Endothelial cell of umbilical vein (primary cell): Measurements from ENCODE around the gene PDE6B. TPM values are rescaled to one million over a fixed set of nuclear protein-coding genes. Genes with fewer than 3 reads are reported as not detected.

Experiments used
- BruUV-seq: library from RNA; stranded (reverse); fragments of 400-500 nt; replicated peaks from 2 replicates; lab custom pipeline; 2021; lab: Mats Ljungman, UMichigan
- CTCF ChIA-PET: fragments of 300-600, 350-600 bp; sonication (Branson Sonifier 250); formaldehyde crosslinking; loops from one replicate; lab custom pipeline; 2021; ENCODE audit warnings: antibody characterized with exemption, inconsistent platforms; lab: Charles Lee
- POLR2A ChIA-PET: fragments of 300-600, 350-600 bp; sonication (Branson Sonifier 250); formaldehyde crosslinking; loops from one replicate; lab custom pipeline; 2021; ENCODE audit warnings: antibody characterized with exemption, inconsistent platforms; lab: Charles Lee
- DNase-seq: peaks from one replicate; pipeline ENCODE4 v3.0.0-alpha.2; 2011; ENCODE audit warnings: low read depth, low spot score
- FAIRE-seq: peaks from 2 replicates; lab custom pipeline; 2011; peaks lifted over from hg19 to GRCh38; lab: Jason Lieb, UNC
- H2AFZ ChIP-seq: 2 replicates; pipeline ENCODE4 v1.6.0; 2012; ENCODE audit warnings: low read depth, low read length, control low read depth, inconsistent platforms
- H3K27ac ChIP-seq: 2 replicates; pipeline ENCODE4 v1.5.1; 2011; ENCODE audit warnings: low read depth, mild to moderate bottlenecking, control low read depth, low read length, moderate library complexity; ENCODE audit not compliant: insufficient read depth
- H3K27me3 ChIP-seq, 2 experiments: 2 replicates each; pipeline versions ENCODE4 v1.6.0 to v1.6.1; 2011; ENCODE audit warnings: low read length in 2 of 2, mixed read lengths in 1 of 2; ENCODE audit not compliant: control insufficient read depth in 2 of 2, insufficient read depth in 2 of 2
- H3K36me3 ChIP-seq, 2 experiments: 2 replicates in 1 of 2; 3 replicates in 1 of 2; pipeline ENCODE4 v1.5.1; 2011; ENCODE audit warnings: low read length in 2 of 2, mild to moderate bottlenecking in 1 of 2, moderate library complexity in 1 of 2; ENCODE audit not compliant: control insufficient read depth in 2 of 2, insufficient read depth in 2 of 2; ENCODE audit errors: extremely low read depth in 1 of 2
- H3K4me1 ChIP-seq: 3 replicates; pipeline ENCODE4 v1.5.1; 2011; ENCODE audit warnings: mild to moderate bottlenecking, low read length; ENCODE audit not compliant: control insufficient read depth, insufficient read depth; ENCODE audit errors: extremely low read depth
- H3K4me2 ChIP-seq: 2 replicates; pipeline ENCODE4 v1.6.1; 2011; ENCODE audit warnings: low read length, control low read depth, mixed read lengths; ENCODE audit not compliant: insufficient read depth
- H3K4me3 ChIP-seq, 3 experiments: fragments of 200-600 bp in 1 of 3; sonication (generic), shearing (Covaris generic) in 1 of 3; replicated peaks in 1 of 3; 2 replicates each; pipeline ENCODE4 v1.5.1; 2011 to 2016; ENCODE audit warnings: control low read depth in 3 of 3, low read length in 3 of 3, mild to moderate bottlenecking in 2 of 3, inconsistent platforms in 1 of 3, low read depth in 1 of 3, moderate library complexity in 1 of 3; ENCODE audit not compliant: insufficient read depth in 1 of 3
- H3K79me2 ChIP-seq: 2 replicates; pipeline ENCODE4 v1.6.0; 2012; ENCODE audit warnings: low read length, inconsistent platforms; ENCODE audit not compliant: control insufficient read depth, insufficient read depth
- H3K9ac ChIP-seq: replicated peaks from 2 replicates; pipeline ENCODE3; 2011; ENCODE audit warnings: low read length, control low read depth; ENCODE audit not compliant: insufficient read depth; ENCODE audit errors: extremely low read depth
- H3K9me1 ChIP-seq: replicated peaks from 3 replicates; pipeline ENCODE4 v1.6.0; 2011; ENCODE audit warnings: mild to moderate bottlenecking, low read length; ENCODE audit not compliant: control insufficient read depth, insufficient read depth; ENCODE audit errors: extremely low read depth
- H3K9me3 ChIP-seq: replicated peaks from 2 replicates; pipeline ENCODE4 v1.5.1; 2012; ENCODE audit warnings: low read length, inconsistent platforms; ENCODE audit not compliant: control insufficient read depth, insufficient read depth
- H4K20me1 ChIP-seq: replicated peaks from 2 replicates; pipeline ENCODE3; 2011; ENCODE audit warnings: mild to moderate bottlenecking, low read length; ENCODE audit not compliant: control insufficient read depth, insufficient read depth; ENCODE audit errors: extremely low read depth
- CTCF ChIP-seq, 2 donors: IDR thresholded peaks; 1 replicate in 1 of 2; 2 replicates in 1 of 2; pipeline ENCODE4 v1.5.1; 2011; ENCODE audit warnings: low read length in 2 of 2, mild to moderate bottlenecking in 2 of 2, moderate library complexity in 2 of 2, control low read depth in 1 of 2, inconsistent platforms in 1 of 2, low read depth in 1 of 2; ENCODE audit not compliant: insufficient read depth in 1 of 2; ENCODE audit errors: extremely low read depth in 1 of 2
- EZH2 ChIP-seq: IDR thresholded peaks from 2 replicates; pipeline ENCODE4 v1.6.1; 2012; ENCODE audit warnings: borderline replicate concordance, low read depth, mild to moderate bottlenecking, moderate library complexity, low read length, inconsistent platforms; ENCODE audit not compliant: severe bottlenecking
- FOS ChIP-seq: IDR thresholded peaks from 2 replicates; pipeline ENCODE4 v1.6.1; 2011; ENCODE audit warnings: mild to moderate bottlenecking, low read length, moderate library complexity, borderline replicate concordance; ENCODE audit not compliant: insufficient read depth
- GATA2 ChIP-seq: IDR thresholded peaks from 2 replicates; pipeline ENCODE4 v1.7.0; 2011; ENCODE audit warnings: low read depth, mild to moderate bottlenecking, moderate library complexity, mixed read lengths, low read length; ENCODE audit not compliant: insufficient read length, insufficient read depth
- JUN ChIP-seq: IDR thresholded peaks from 2 replicates; pipeline ENCODE4 v1.6.1; 2011; ENCODE audit warnings: borderline replicate concordance, low read depth; ENCODE audit not compliant: insufficient read length, insufficient read depth
- MAX ChIP-seq: IDR thresholded peaks from 2 replicates; pipeline ENCODE4 v1.6.1; 2011; ENCODE audit not compliant: insufficient read depth, insufficient read length
- MYC ChIP-seq: IDR thresholded peaks from one replicate; pipeline ENCODE4 v1.6.1; 2011; ENCODE audit warnings: mild to moderate bottlenecking, low read depth, low read length
- POLR2A ChIP-seq: IDR thresholded peaks from 2 replicates; pipeline ENCODE4 v1.6.1; 2012; ENCODE audit warnings: low read depth, mild to moderate bottlenecking, control low read depth, low read length
- POLR2AphosphoS5 ChIP-seq: IDR thresholded peaks from 2 replicates; pipeline ENCODE4 v1.6.1; 2012; ENCODE audit warnings: low read depth, mild to moderate bottlenecking, control low read depth, low read length, moderate library complexity; ENCODE audit not compliant: insufficient read depth
- dilution Hi-C: fragments of 300-500 bp; cut with MboI; formaldehyde crosslinking; loops from one replicate; pipeline ENCODE4 v1.15.0; 2019; ENCODE audit warnings: low sequenced_read_pairs; ENCODE audit not compliant: extremely low pct_ligation_motif_present
- intact Hi-C: fragments of 100-400 bp; cut with micrococcal nuclease; formaldehyde crosslinking; loops from one replicate; pipeline ENCODE4 v1.10.0; 2022
- polyA plus RNA-seq, 4 experiments: library from polyadenylated mRNA; depleted of rRNA in 3 of 4; stranded (reverse) in 3 of 4; unstranded in 1 of 4; fragments of >200 nt; gene quantifications; 2 replicates each; pipeline versions ENCODE4 v1.2.1 to v1.2.3, GENCODE V29; 2011 to 2012; ENCODE audit warnings: missing spikeins in 1 of 4
- total RNA-seq: library from RNA; stranded (reverse); gene quantifications from 2 replicates; pipeline ENCODE4 v1.2.3, GENCODE V29; 2021

PDE6B gene
- total and polyA plus RNA-seq, 2 donors (not counting 3 experiments of a cell fraction or from before 2014, with no cell fraction given), result 0.77 to 1.8 TPM

GRCh38 chr4:649293-649625 is 23.9 kb downstream of the PDE6B start:
- no peaks in the 10 kb centered on the region for H3K4me1 ChIP-seq
- no peaks in the 10 kb centered on the region for H3K27me3 ChIP-seq
- H3K4me2 ChIP-seq, result no peak overlapping the region
- intact Hi-C loops, result no loop called here
- ChIA-PET POLR2A (no interaction called here), CTCF (no interaction called here)
- no peaks in the 10 kb centered on the region for H3K79me2 ChIP-seq
- H3K4me3 ChIP-seq, result no peak overlapping the region
- no peak overlapping the region for H3K27ac ChIP-seq
- H3K9ac ChIP-seq, result no peak overlapping the region
- no TSS peak for BruUV-seq
- DNase-seq (no peak), FAIRE-seq (no peak)
- H3K9me3 ChIP-seq, result no peaks in the 10 kb centered on the region
- H4K20me1 ChIP-seq, result no peaks in the 10 kb centered on the region
- no peak overlapping the region for H2AFZ ChIP-seq
- dilution Hi-C loops, result no loop called here
- H3K9me1 ChIP-seq, result no peaks in the 10 kb centered on the region
- no peaks in the 10 kb centered on the region for H3K36me3 ChIP-seq
- TF ChIP-seq POLR2A (no peak), CTCF (IDR thresholded peaks at IDR 0.05; ENCODE audit: extremely low read depth in 1 of 2, insufficient read depth in 1 of 2, low read depth in 1 of 2, low read length in 2 of 2) (no peak), MAX (no peak), JUN (no peak), MYC (no peak), EZH2 (no peak), GATA2 (no peak), FOS (no peak), POLR2AphosphoS5 (no peak)
